K562 (cell line): ENCODE measurements around the gene TUBB2A. TPM values are rescaled to one million over a fixed set of nuclear protein-coding genes. Genes with fewer than 3 reads are reported as not detected.

Source experiments
- ATAC-seq: fragments of 200-7000 bp; cut with Tn5 transposase; 3 replicates; pipeline ENCODE4 v1.9.1; 2020; ENCODE audit warnings: moderate library complexity
- BruUV-seq: library from RNA; stranded (reverse); fragments of 400-500 nt; replicated peaks from 2 replicates; lab custom pipeline; 2021; lab: Mats Ljungman, UMichigan
- CTCF ChIA-PET: fragments of 300-600 bp; formaldehyde crosslinking; extraction: SDS; loops from one replicate; lab custom pipeline; 2021; ENCODE audit warnings: low intra/inter-chr PET ratio; lab: Yijun Ruan, JAX
- POLR2A ChIA-PET: fragments of 300-600, 350-650 bp; sonication (Branson Sonifier 250); formaldehyde crosslinking; extraction: SDS; loops from one replicate; lab custom pipeline; 2021; ENCODE audit warnings: antibody characterized with exemption, inconsistent platforms; lab: Yijun Ruan, JAX
- DNase-seq, 4 experiments: peaks; one replicate each; pipeline versions ENCODE4 v3.0.0 to v3.0.0-alpha.2; 2011 to 2018; ENCODE audit warnings: low spot score in 3 of 4, mixed read lengths in 3 of 4; ENCODE audit errors: extremely low read depth in 1 of 4
- FAIRE-seq: peaks from 2 replicates; lab custom pipeline; 2011; peaks lifted over from hg19 to GRCh38; lab: Jason Lieb, UNC
- H2AFZ ChIP-seq: 2 replicates; pipeline ENCODE4 v1.6.0; 2011; ENCODE audit warnings: low read depth, low read length, control low read depth, inconsistent platforms
- H3K27ac ChIP-seq: fragments of 200-600 bp; 3 replicates; pipeline ENCODE4 v1.8.0; 2011; ENCODE audit warnings: low read depth, mild to moderate bottlenecking, control low read depth, inconsistent platforms, low read length, moderate library complexity, mixed read lengths; ENCODE audit errors: extremely low read depth
- H3K27me3 ChIP-seq, 2 experiments: fragments of 300-600 bp in 1 of 2; 2 replicates in 1 of 2; 3 replicates in 1 of 2; pipeline versions ENCODE4 v1.6.0 to v1.8.0; 2011; ENCODE audit warnings: inconsistent platforms in 2 of 2, low read length in 2 of 2, mild to moderate bottlenecking in 1 of 2, mixed read lengths in 1 of 2, moderate library complexity in 1 of 2; ENCODE audit not compliant: control insufficient read depth in 2 of 2, insufficient read depth in 2 of 2
- H3K36me3 ChIP-seq: fragments of 300-600 bp; 3 replicates; pipeline ENCODE4 v1.8.0; 2011; ENCODE audit warnings: mild to moderate bottlenecking, low read length, inconsistent platforms; ENCODE audit not compliant: control insufficient read depth, insufficient read depth
- H3K4me1 ChIP-seq, 2 experiments: fragments of 200-600 bp in 1 of 2; replicated peaks in 1 of 2; 2 replicates in 1 of 2; 3 replicates in 1 of 2; pipeline versions ENCODE4 v1.5.1 to v1.8.0; 2011; ENCODE audit warnings: inconsistent platforms in 2 of 2, low read length in 2 of 2, mild to moderate bottlenecking in 1 of 2, mixed read lengths in 1 of 2, moderate library complexity in 1 of 2; ENCODE audit not compliant: control insufficient read depth in 2 of 2, insufficient read depth in 2 of 2
- H3K4me2 ChIP-seq: 2 replicates; pipeline ENCODE4 v1.6.1; 2011; ENCODE audit warnings: low read length, control low read depth, inconsistent platforms, mixed read lengths; ENCODE audit not compliant: insufficient read depth
- H3K4me3 ChIP-seq: fragments of 200-600 bp; sonication (generic), shearing (Covaris generic); 2 replicates; pipeline ENCODE4 v1.5.1; 2016; ENCODE audit warnings: control low read depth, inconsistent platforms
- H3K79me2 ChIP-seq: fragments of 200-600 bp; 3 replicates; pipeline ENCODE4 v1.8.0; 2011; ENCODE audit warnings: low read length, inconsistent platforms; ENCODE audit not compliant: control insufficient read depth, insufficient read depth
- H3K9ac ChIP-seq, 2 experiments: 2 replicates each; pipeline versions ENCODE4 v1.6.0 to v1.6.1; 2011; ENCODE audit warnings: low read depth in 2 of 2, low read length in 2 of 2, control low read depth in 1 of 2, inconsistent platforms in 1 of 2, mild to moderate bottlenecking in 1 of 2, mixed read lengths in 1 of 2; ENCODE audit not compliant: insufficient read depth in 1 of 2
- H3K9me1 ChIP-seq: one replicate; pipeline ENCODE4 v1.6.0; 2011; ENCODE audit warnings: inconsistent platforms, mild to moderate bottlenecking, low read length, moderate library complexity; ENCODE audit not compliant: control insufficient read depth, insufficient read depth
- H3K9me3 ChIP-seq: replicated peaks from 2 replicates; pipeline ENCODE4 v1.5.1; 2011; ENCODE audit warnings: low read depth, low read length, inconsistent platforms; ENCODE audit not compliant: control insufficient read depth, insufficient read depth
- H4K20me1 ChIP-seq: replicated peaks from 2 replicates; pipeline ENCODE4 v1.6.1; 2011; ENCODE audit warnings: low read length, inconsistent platforms, mixed read lengths; ENCODE audit not compliant: control insufficient read depth, insufficient read depth
- BHLHE40 ChIP-seq: IDR thresholded peaks from 2 replicates; pipeline ENCODE4 v1.6.1; 2011; ENCODE audit warnings: low read length, improper control_type of control experiment
- CBX8 ChIP-seq: fragments of 200-600 bp; sonication (generic); IDR thresholded peaks from 2 replicates; pipeline ENCODE4 v1.6.1; 2012; ENCODE audit warnings: borderline replicate concordance, mixed run types, low read depth, mild to moderate bottlenecking, moderate library complexity, mixed read lengths, low read length, control low read depth, inconsistent platforms; ENCODE audit not compliant: poor library complexity, severe bottlenecking; ENCODE audit errors: extremely low read depth
- FOXO4 ChIP-seq: fragments of 450-650 bp; formaldehyde crosslinking; IDR thresholded peaks from 2 replicates; pipeline ENCODE4 v1.4.0; 2020; ENCODE audit warnings: mild to moderate bottlenecking, moderate library complexity
- HDAC6 ChIP-seq: IDR thresholded peaks from 2 replicates; pipeline ENCODE4 v1.6.1; 2012; ENCODE audit warnings: low read depth, mild to moderate bottlenecking, control low read depth, inconsistent platforms, low read length, moderate library complexity
- HEY1 ChIP-seq: fragments of 250-450 bp; sonication (Bioruptor Pico); IDR thresholded peaks from 2 replicates; pipeline ENCODE4 v1.5.0; 2020; ENCODE audit warnings: mild to moderate bottlenecking, moderate library complexity, borderline replicate concordance
- HOXB6 ChIP-seq: fragments of 250-450 bp; sonication (Bioruptor Pico); IDR thresholded peaks from 2 replicates; pipeline ENCODE4 v1.5.1; 2022; ENCODE audit warnings: mild to moderate bottlenecking, borderline replicate concordance
- KLF13 ChIP-seq: fragments of 450-650 bp; IDR thresholded peaks from 2 replicates; pipeline ENCODE4 v1.6.1; 2016; ENCODE audit warnings: missing genetic modification characterization, low read depth, mild to moderate bottlenecking, missing compliant biosample characterization, moderate library complexity, borderline replicate concordance
- NFIX ChIP-seq: fragments of 250-450 bp; sonication (Bioruptor Pico); IDR thresholded peaks from 2 replicates; pipeline ENCODE4 v1.4.0; 2020; ENCODE audit warnings: low read depth, mild to moderate bottlenecking, moderate library complexity
- PRDM10 ChIP-seq: fragments of 450-650 bp; IDR thresholded peaks from 2 replicates; pipeline ENCODE4 v1.6.1; 2018; ENCODE audit not compliant: partially characterized antibody
- SMC3 ChIP-seq: conservative IDR thresholded peaks from 2 replicates; pipeline ENCODE4 v1.6.1; 2011; ENCODE audit warnings: low read depth, low read length, improper control_type of control experiment; ENCODE audit not compliant: insufficient read depth
- SREBF1 ChIP-seq: fragments of 150-350 bp; IDR thresholded peaks from 2 replicates; pipeline ENCODE4 v1.6.1; 2014; ENCODE audit warnings: antibody characterized with exemption, low read depth, low read length, borderline replicate concordance
- TRIM28 ChIP-seq: fragments of 450-650 bp; IDR thresholded peaks from 2 replicates; pipeline ENCODE4 v1.6.1; 2017
- USF2 ChIP-seq: sonication (generic); formaldehyde crosslinking; IDR thresholded peaks from 2 replicates; pipeline ENCODE4 v1.5.0; 2020; ENCODE audit warnings: missing genetic modification reagents
- ZNF121 ChIP-seq: sonication (generic); formaldehyde crosslinking; conservative IDR thresholded peaks from 2 replicates; pipeline ENCODE4 v1.8.0; 2022; ENCODE audit warnings: missing genetic modification reagents
- WGBS: fragments of 100-300 bp; shearing (Covaris generic); methylation state at CpG from one replicate; pipeline ENCODE4 v1.1.6; 2016; ENCODE audit warnings: low coverage, mixed read lengths; ENCODE audit not compliant: insufficient coverage; ENCODE audit errors: missing lambda C conversion rate; 5-methylcytosine and 5-hydroxymethylcytosine counted together
- in situ Hi-C: fragments of 300-500 bp; cut with MboI; formaldehyde crosslinking; loops from 4 replicates; pipeline ENCODE4 v1.15.0; 2018; ENCODE audit warnings: inconsistent platforms, mixed read lengths
- intact Hi-C: fragments of 100-400 bp; cut with micrococcal nuclease; formaldehyde crosslinking; loops from 2 replicates; pipeline ENCODE4 v1.14.2; 2022
- polyA plus RNA-seq, 8 experiments: library from polyadenylated mRNA; depleted of rRNA in 4 of 8; stranded (reverse) in 5 of 8; unstranded in 3 of 8; fragments of >200 nt; fragmentation: Nextera tagmentation in 2 of 8; fragmentation: Illumina TruSeq in 1 of 8; extraction: Ambion mirVana in 2 of 8; extraction: Trizol in 1 of 8; gene quantifications; 2 replicates each; pipeline versions ENCODE4 v1.2.1 to v1.2.3, GENCODE V29; 2011 to 2014; ENCODE audit warnings: inconsistent platforms in 1 of 8, missing spikeins in 1 of 8
- total RNA-seq, 7 experiments: library from RNA; depleted of rRNA in 6 of 7; stranded (reverse); fragments of >200 nt in 6 of 7; fragmentation: Illumina TruSeq in 2 of 7; extraction: Trizol in 2 of 7; gene quantifications; 2 replicates each; pipeline versions ENCODE4 v1.2.1 to v1.2.3, GENCODE V29; 2011 to 2021; ENCODE audit warnings: low replicate concordance in 1 of 7

TUBB2A gene
- total and polyA plus RNA-seq, 9 of the 15 experiments (the other 6 are each of a cell fraction or from before 2014, with no cell fraction given): 3.6 to 92.1 (median 45.6) TPM

GRCh38 chr6:3133515-3133914 lies 23.8 kb downstream of the TUBB2A start:
- no peak overlapping the region for H3K27ac ChIP-seq
- CTCF ChIA-PET: no interaction called here
- peak; percentile 34; the same call in 2 of the 3 replicates for ATAC-seq
- no peak for DNase-seq
- no peaks in the 10 kb centered on the region for H3K27me3 ChIP-seq
- no peak for FAIRE-seq
- H2AFZ ChIP-seq: no peak overlapping the region
- peaks cover 6% of the 10 kb centered on the region; the same call in 1 of the 3 replicates for H3K36me3 ChIP-seq
- no TSS peak for BruUV-seq
- H3K9me1 ChIP-seq: no peaks in the 10 kb centered on the region
- H3K4me2 ChIP-seq: no peak overlapping the region
- in situ Hi-C loops (no loop called here), intact Hi-C loops (no loop called here)
- peak overlapping the region in 1 of 2 experiments; percentile 32; a peak in 1 of 4 replicates for H3K9ac ChIP-seq
- no peaks in the 10 kb centered on the region for H3K9me3 ChIP-seq
- H3K4me3 ChIP-seq: no peak overlapping the region
- WGBS: 76% methylated on average over 9 of the region's 9 CpGs
- H3K4me1 ChIP-seq: peaks cover 0 to 9% of the 10 kb centered on the region in 2 experiments; a peak in 3 of 5 replicates
- POLR2A ChIA-PET: no interaction called here
- H4K20me1 ChIP-seq: no peaks in the 10 kb centered on the region
- no peaks in the 10 kb centered on the region for H3K79me2 ChIP-seq
- TF ChIP-seq SREBF1 (no peak), HEY1 (no peak), FOXO4 (CRISPR knock-in tag) (no peak), NFIX (CRISPR knock-in tag) (no peak), TRIM28 (no peak), KLF13 (no peak), HDAC6 (no peak), BHLHE40 (no peak), HOXB6 (no peak), ZNF121 (CRISPR knock-in tag) (no peak), CBX8 (no peak), PRDM10 (no peak), SMC3 (no peak), USF2 (CRISPR knock-in tag) (no peak)
